Measurements from ENCODE around the gene RBM22.

GRCh38 chr5:150674341-150674821 is 26.5 kb downstream of the RBM22 start:
- TF ChIP-seq CTCF (IDR thresholded peaks at IDR 0.05) (no peak), POLR2A (IDR thresholded peaks at IDR 0.05) (no peak), EP300 (IDR thresholded peaks at IDR 0.05) (no peak), POLR2AphosphoS5 (IDR thresholded peaks at IDR 0.05) (no peak)
